HG02571 (cell line): Measurements from ENCODE around the gene OR4A16.

Source experiments
- ATAC-seq: cut with Tn5 transposase; IDR thresholded peaks from one replicate; pipeline ENCODE4 v1.9.1; 2021; ENCODE audit warnings: mild to moderate bottlenecking, moderate library complexity; ENCODE audit not compliant: unreplicated experiment

Gene OR4A16, protein sequence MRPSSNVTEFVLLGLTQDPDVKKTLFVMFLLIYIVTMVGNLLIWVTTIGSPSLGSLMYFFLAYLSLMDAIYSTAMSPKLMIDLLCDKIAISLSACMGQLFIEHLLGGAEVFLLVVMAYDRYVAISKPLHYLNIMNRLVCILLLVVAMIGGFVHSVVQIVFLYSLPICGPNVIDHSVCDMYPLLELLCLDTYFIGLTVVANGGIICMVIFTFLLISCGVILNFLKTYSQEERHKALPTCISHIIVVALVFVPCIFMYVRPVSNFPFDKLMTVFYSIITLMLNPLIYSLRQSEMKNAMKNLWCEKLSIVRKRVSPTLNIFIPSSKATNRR

DNA sequence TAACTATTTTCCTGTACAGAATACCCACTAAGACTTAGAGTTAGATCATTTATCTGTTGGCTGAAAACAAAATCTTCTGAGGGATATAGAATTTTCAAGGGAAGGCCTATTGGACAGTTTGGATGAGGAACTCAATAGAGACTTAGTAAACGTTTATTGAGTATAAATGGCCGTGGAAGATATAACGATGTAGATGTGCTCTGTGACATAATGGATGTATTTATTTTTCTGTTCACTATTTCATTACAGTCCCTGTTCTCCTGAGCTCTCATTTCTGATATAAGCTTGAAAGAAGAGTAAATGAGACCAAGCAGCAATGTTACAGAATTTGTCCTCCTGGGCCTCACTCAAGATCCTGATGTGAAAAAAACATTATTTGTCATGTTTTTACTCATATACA lies at the start of gene OR4A16:
TSS of gene OR4A16 (plus strand) at position 301 of the 400 bp plus-strand sequence. CDS start at position 301, 0 bp downstream.
- no peak for ATAC-seq

DNA sequence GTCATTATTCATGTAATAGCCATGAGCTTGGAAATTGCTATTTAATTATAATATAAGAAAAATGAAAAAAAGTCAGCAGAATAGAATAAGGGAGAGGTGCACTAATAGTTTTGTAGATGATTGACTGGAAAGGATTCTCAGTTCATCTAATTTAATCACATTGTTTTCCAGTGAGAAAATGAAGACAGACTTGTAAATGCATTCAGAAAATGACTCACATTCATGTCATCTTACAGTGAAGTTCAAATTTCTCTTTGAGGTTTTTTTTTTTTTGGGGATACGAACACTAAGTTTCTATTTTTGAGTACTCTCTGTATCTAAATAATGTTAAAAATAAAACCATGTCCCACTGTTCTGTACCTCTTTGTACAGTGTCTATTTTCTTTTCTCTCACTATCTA lies 18.5 kb upstream of the OR4A16 start:
- no peak for ATAC-seq

DNA sequence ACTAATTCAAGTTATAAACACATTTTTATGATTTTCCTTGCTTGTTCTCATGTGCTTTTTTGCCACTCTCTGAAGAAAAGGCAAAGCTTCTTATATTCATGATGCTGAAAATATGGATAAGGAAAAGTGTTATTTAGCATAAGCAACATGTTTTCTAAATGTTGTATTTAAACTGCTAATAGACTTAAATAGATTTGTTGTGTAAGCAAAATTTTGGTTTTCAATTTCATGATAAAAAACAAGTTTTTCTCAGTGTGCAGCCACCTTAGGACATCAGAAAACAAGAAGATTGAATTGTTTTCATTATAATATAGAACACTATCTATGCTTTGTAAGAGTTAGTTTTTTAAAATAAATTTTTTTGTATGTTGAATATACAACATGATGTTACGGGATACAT lies 2.3 kb downstream of the OR4A16 start:
- no peak for ATAC-seq

DNA sequence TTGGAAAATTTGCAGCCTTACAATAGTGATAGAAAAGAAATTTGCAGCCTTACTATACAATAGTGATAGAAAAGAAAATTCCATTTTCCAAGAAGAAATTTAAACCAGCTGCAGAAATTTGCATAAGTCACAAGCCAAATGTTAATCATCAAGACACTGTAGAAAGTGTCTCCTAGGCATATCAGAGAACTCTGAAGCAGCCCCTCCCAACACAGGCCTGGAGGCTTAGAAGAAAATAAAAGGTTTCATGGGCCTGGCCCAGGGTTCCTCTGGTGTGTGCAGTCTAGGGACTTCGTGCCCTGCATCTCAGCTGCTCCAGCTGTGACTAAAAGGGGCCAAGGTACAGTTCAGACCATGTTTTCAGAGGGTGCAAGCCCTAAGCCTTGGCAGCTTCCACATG lies 6.0 kb downstream of the OR4A16 start:
- ATAC-seq, result no peak

DNA sequence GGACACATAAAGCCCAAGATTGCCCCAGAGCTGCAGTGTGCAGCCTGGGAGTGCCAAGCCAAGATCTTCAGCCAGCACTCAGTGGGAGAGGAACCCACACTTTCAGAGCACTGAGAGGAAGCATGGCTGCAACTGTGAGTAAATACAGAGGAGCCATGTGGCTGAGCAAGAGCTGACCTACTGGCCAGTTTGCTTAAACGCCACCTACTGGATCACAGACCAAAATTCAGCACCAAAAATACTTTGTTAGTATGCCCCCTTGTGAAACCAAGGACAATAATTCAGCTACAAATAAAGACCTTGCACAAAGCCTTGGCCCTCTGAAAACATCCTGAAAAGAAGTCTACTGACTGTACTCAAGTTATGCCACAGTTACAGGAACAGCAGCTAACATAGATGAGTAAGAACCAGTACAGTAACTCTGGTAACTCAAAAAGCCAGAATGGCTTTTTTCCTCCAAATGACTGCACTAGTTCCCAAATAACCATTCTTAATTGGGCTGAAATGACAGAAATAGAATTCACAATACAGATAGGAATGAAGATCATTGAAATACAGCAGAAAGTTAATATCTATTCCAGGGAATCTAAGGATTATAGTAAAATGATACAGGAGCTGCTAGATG lies 14.7 kb downstream of the OR4A16 start:
- no peak for ATAC-seq

DNA sequence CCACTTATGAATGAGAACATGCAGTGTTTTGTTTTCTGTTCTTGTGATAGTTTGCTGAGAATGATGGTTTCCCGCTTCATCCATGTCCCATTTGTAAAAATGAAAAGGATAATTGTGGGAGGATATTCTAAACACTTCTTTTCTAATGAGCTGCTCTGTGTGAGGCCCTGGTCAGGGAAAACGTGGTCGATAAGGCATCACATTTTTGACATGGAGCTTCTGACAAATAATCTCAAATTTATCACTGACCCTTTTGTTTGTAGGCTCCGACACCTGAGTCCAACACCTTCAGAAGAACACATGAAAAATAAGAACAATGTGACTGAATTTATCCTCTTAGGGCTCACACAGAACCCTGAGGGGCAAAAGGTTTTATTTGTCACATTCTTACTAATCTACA lies 24.7 kb downstream of the OR4A16 start, which contains the start of gene OR4A15:
TSS of gene OR4A15 (plus strand) at position 301 of the 400 bp plus-strand sequence. CDS start at position 301, 0 bp downstream.
- ATAC-seq, result no peak
